ENCODE results near the gene ANKRD28.
"Not testable (repeated sequence)": the region's sequence is repeated elsewhere in the genome, so short reads cannot be mapped to it uniquely, and the experiment has no call there.

Gene ANKRD28

DNA sequence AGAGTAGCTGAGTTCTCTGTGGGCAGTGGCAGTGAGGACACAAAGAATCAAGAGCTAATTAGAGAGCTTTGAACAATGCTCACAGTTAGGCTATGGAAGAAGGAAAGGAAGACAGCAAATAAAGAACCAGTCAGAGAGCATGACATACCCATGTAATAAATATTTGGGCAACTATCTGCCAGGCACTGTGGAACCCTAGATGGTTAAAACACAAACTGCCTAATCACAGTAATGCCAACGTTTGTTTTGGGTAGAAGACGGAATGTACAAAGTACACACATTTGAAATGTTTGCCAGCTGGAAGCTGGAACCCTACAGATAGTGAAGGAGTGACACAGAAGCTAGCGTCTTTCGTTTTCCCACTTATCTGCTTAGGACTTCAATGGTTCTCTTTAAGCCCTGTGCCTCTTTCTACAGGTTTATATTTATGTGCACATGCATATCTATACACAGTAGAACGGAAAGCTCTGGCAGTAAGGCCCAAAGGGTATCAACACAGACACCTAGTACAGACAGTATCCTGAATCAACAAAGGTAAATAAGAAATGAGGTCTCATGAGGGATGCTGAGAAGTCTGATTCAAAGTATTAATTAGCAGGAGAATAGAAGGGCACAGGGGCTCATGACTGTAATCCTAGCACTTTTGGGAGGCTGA lies 44.6 kb downstream of the ANKRD28 start:
- TF ChIP-seq EZH2 (IDR thresholded peaks at IDR 0.05; ENCODE audit: borderline replicate concordance, low read length), result no peak
- TF ChIP-seq, protein P1, sequence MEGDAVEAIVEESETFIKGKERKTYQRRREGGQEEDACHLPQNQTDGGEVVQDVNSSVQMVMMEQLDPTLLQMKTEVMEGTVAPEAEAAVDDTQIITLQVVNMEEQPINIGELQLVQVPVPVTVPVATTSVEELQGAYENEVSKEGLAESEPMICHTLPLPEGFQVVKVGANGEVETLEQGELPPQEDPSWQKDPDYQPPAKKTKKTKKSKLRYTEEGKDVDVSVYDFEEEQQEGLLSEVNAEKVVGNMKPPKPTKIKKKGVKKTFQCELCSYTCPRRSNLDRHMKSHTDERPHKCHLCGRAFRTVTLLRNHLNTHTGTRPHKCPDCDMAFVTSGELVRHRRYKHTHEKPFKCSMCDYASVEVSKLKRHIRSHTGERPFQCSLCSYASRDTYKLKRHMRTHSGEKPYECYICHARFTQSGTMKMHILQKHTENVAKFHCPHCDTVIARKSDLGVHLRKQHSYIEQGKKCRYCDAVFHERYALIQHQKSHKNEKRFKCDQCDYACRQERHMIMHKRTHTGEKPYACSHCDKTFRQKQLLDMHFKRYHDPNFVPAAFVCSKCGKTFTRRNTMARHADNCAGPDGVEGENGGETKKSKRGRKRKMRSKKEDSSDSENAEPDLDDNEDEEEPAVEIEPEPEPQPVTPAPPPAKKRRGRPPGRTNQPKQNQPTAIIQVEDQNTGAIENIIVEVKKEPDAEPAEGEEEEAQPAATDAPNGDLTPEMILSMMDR (IDR thresholded peaks at IDR 0.05; ENCODE audit: low read length), result no peak
- Histone ChIP-seq H2AFZ (ENCODE audit: low read length) (no peak overlapping the region), H3K9me2 (ENCODE audit: low read depth, low read length) (no peaks in the 10 kb centered on the region), H3K9ac (ENCODE audit: low read length) (no peak overlapping the region), H3K9me3 (ENCODE audit: low read length) (0 out of 2 replicates have a peak, but pooled peaks cover 3% of the 10 kb centered on the region), H3K4me2 (ENCODE audit: low read length) (no peak overlapping the region), H3K79me2 (ENCODE audit: insufficient read depth, low read length) (no peaks in the 10 kb centered on the region), H3F3A (ENCODE audit: insufficient read depth, low read length) (no peaks in the 10 kb centered on the region), H4K20me1 (ENCODE audit: insufficient read depth, low read length) (no peaks in the 10 kb centered on the region), H3K4me1 (ENCODE audit: insufficient read depth, low read length, severe bottlenecking) (no peaks in the 10 kb centered on the region), H3K4me3 (ENCODE audit: low read depth, low read length, poor library complexity, severe bottlenecking) (no peak overlapping the region), H3K27me3 (ENCODE audit: insufficient read depth, low read length) (no peaks in the 10 kb centered on the region), H3K36me3 (ENCODE audit: insufficient read depth, low read length) (peaks cover 62% of the 10 kb centered on the region), H3K27ac (ENCODE audit: low read depth, low read length, poor library complexity, severe bottlenecking) (no peak overlapping the region)

DNA sequence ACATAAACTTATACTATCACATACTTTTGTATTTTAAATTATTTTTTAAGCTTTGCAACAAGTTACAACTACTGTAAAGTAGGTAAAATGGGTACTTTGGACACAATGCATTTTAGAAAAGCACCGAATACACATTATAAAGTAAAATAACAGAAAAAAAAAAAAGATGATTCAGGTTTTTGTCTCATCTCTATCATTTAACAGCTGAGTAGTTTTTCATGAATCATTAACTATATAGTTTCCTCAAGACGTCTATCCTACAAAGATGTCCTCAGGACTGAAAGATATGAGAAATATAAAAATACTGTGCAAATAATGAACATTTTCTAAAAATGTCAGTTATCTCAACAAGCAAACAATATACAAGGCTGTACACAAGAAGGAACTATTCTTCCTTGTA lies 46.9 kb downstream of the ANKRD28 start:
- no peaks in the 10 kb centered on the region for H3K27me3 ChIP-seq (ENCODE audit: insufficient read depth, low read length)
- no peaks in the 10 kb centered on the region for H3F3A ChIP-seq (ENCODE audit: insufficient read depth, low read length)
- 0 out of 2 replicates have a peak, but pooled peaks cover 3% of the 10 kb centered on the region for H3K9me3 ChIP-seq (ENCODE audit: low read length)
- TF ChIP-seq, protein P1 (IDR thresholded peaks at IDR 0.05; ENCODE audit: low read length), result no peak
- no peak for TF ChIP-seq EZH2 (IDR thresholded peaks at IDR 0.05; ENCODE audit: borderline replicate concordance, low read length)
- H3K4me3 ChIP-seq (ENCODE audit: low read depth, low read length, poor library complexity, severe bottlenecking), result no peak overlapping the region
- H2AFZ ChIP-seq (ENCODE audit: low read length), result no peak overlapping the region
- no peak overlapping the region for H3K4me2 ChIP-seq (ENCODE audit: low read length)
- H3K27ac ChIP-seq (ENCODE audit: low read depth, low read length, poor library complexity, severe bottlenecking), result no peak overlapping the region
- no peaks in the 10 kb centered on the region for H3K79me2 ChIP-seq (ENCODE audit: insufficient read depth, low read length)
- H3K4me1 ChIP-seq (ENCODE audit: insufficient read depth, low read length, severe bottlenecking), result no peaks in the 10 kb centered on the region
- H4K20me1 ChIP-seq (ENCODE audit: insufficient read depth, low read length), result no peaks in the 10 kb centered on the region
- peaks cover 60% of the 10 kb centered on the region for H3K36me3 ChIP-seq (ENCODE audit: insufficient read depth, low read length)
- H3K9ac ChIP-seq (ENCODE audit: low read length), result no peak overlapping the region
- no peaks in the 10 kb centered on the region for H3K9me2 ChIP-seq (ENCODE audit: low read depth, low read length)

DNA sequence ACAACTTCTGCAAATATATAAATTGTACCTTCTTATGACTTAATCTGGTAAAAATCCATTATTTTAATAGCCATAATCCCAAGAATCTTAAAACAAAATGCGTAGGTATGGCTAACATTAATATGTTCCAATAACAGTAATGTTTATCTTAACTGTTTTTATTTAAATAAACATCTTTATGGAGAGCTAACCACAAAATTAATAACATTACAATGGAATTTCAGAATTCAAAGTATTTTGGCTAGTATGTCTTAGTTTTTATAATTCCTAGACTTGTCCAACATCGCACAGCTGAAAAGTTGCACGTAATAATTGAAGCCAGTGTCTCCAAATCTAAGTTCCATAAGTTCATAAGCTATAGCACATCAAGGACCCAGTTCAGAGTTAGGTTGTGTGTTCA lies 47.6 kb downstream of the ANKRD28 start:
- Histone ChIP-seq H2AFZ (ENCODE audit: low read length) (no peak overlapping the region), H4K20me1 (ENCODE audit: insufficient read depth, low read length) (no peaks in the 10 kb centered on the region), H3K79me2 (ENCODE audit: insufficient read depth, low read length) (no peaks in the 10 kb centered on the region), H3K4me1 (ENCODE audit: insufficient read depth, low read length, severe bottlenecking) (no peaks in the 10 kb centered on the region), H3K27me3 (ENCODE audit: insufficient read depth, low read length) (no peaks in the 10 kb centered on the region), H3K9me3 (ENCODE audit: low read length) (0 out of 2 replicates have a peak, but pooled peaks cover 3% of the 10 kb centered on the region), H3K9ac (ENCODE audit: low read length) (no peak overlapping the region), H3K9me2 (ENCODE audit: low read depth, low read length) (no peaks in the 10 kb centered on the region), H3K4me2 (ENCODE audit: low read length) (no peak overlapping the region), H3K27ac (ENCODE audit: low read depth, low read length, poor library complexity, severe bottlenecking) (no peak overlapping the region), H3F3A (ENCODE audit: insufficient read depth, low read length) (no peaks in the 10 kb centered on the region), H3K36me3 (ENCODE audit: insufficient read depth, low read length) (peaks cover 60% of the 10 kb centered on the region), H3K4me3 (ENCODE audit: low read depth, low read length, poor library complexity, severe bottlenecking) (no peak overlapping the region)
- no peak for TF ChIP-seq EZH2 (IDR thresholded peaks at IDR 0.05; ENCODE audit: borderline replicate concordance, low read length)

DNA sequence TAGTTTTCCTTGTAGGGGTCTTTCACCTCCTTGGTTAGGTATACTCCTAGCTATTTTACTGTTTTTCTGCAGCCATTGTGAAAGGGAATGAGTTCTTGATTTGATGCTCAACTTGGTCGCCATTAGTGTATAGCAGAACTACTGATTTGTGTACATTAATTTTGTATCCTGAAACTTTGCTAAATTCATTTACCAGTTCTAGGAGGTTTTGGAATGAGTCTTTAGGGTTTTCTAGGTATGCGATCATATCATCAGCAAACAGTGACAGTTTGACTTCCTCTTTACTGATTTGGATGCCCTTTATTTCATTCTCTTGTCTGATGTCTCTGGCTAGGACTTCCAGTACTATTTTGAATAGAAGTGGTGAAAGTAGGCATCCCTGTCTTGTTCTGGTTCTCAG lies 51.9 kb downstream of the ANKRD28 start:
- H4K20me1 ChIP-seq (ENCODE audit: insufficient read depth, low read length); H3K9me3 ChIP-seq (ENCODE audit: low read length); H2AFZ ChIP-seq (ENCODE audit: low read length); H3K27ac ChIP-seq (ENCODE audit: low read depth, low read length, poor library complexity, severe bottlenecking); H3K4me3 ChIP-seq (ENCODE audit: low read depth, low read length, poor library complexity, severe bottlenecking); H3K9ac ChIP-seq (ENCODE audit: low read length); H3K9me2 ChIP-seq (ENCODE audit: low read depth, low read length); H3K27me3 ChIP-seq (ENCODE audit: insufficient read depth, low read length); H3K4me2 ChIP-seq (ENCODE audit: low read length); H3K79me2 ChIP-seq (ENCODE audit: insufficient read depth, low read length); H3K4me1 ChIP-seq (ENCODE audit: insufficient read depth, low read length, severe bottlenecking); H3F3A ChIP-seq (ENCODE audit: insufficient read depth, low read length): not testable (repeated sequence)
- peaks cover 40% of the 10 kb centered on the region for H3K36me3 ChIP-seq (ENCODE audit: insufficient read depth, low read length)
